GM21515 (cell line): ENCODE results near the gene CENPK.
A peak's percentile ranks its signal among the peaks of the same experiment; 100 is the strongest.
"Not testable (repeated sequence)": the region's sequence is repeated elsewhere in the genome, so short reads cannot be mapped to it uniquely, and the experiment has no call there.

ENCODE experiments used
- ATAC-seq: cut with Tn5 transposase; IDR thresholded peaks from one replicate; pipeline ENCODE4 v1.9.1; 2021; ENCODE audit not compliant: unreplicated experiment

The CENPK gene

GRCh38 chr5:65562731-65563701 is at the start of gene CENPK, which contains the start of gene PPWD1:
Gene CENPK (minus strand): TSS chr5:65563168. CDS start chr5:65554907, 8,261 bp downstream.
Gene PPWD1 (plus strand): TSS chr5:65563296. CDS start chr5:65563311, 15 bp downstream.
- peak; percentile 99 for ATAC-seq

GRCh38 chr5:65612298-65612907 is 49.4 kb upstream of the CENPK start:
- ATAC-seq: no peak

GRCh38 chr5:65611524-65611923 is 48.6 kb upstream of the CENPK start:
- no peak for ATAC-seq

GRCh38 chr5:65601761-65602160 is 38.8 kb upstream of the CENPK start:
- not testable (repeated sequence) for ATAC-seq

- no peak for ATAC-seq
Measured at GRCh38 chr5:65588694-65589093, 25.7 kb upstream of the CENPK start.

GRCh38 chr5:65577141-65577540 is 14.2 kb upstream of the CENPK start:
- ATAC-seq: no peak

GRCh38 chr5:65570598-65571226 is 7.7 kb upstream of the CENPK start:
- ATAC-seq: no peak

GRCh38 chr5:65566505-65566904 is 3.5 kb upstream of the CENPK start:
- ATAC-seq: no peak

GRCh38 chr5:65563777-65564176 is 809 bp upstream of the CENPK start:
- ATAC-seq: no peak

GRCh38 chr5:65556718-65557117 is 6.2 kb downstream of the CENPK start:
- no peak for ATAC-seq

- no peak for ATAC-seq
Measured at GRCh38 chr5:65556181-65556580, 6.8 kb downstream of the CENPK start.

- ATAC-seq: no peak
Measured at GRCh38 chr5:65555287-65555686, 7.7 kb downstream of the CENPK start.

- ATAC-seq: no peak
Measured at GRCh38 chr5:65553941-65554340, 9.0 kb downstream of the CENPK start.

GRCh38 chr5:65548281-65548680 is 14.7 kb downstream of the CENPK start:
- ATAC-seq: no peak

- no peak for ATAC-seq
Measured at GRCh38 chr5:65546141-65546540, 16.8 kb downstream of the CENPK start.

GRCh38 chr5:65544473-65544872 is 18.5 kb downstream of the CENPK start:
- no peak for ATAC-seq

GRCh38 chr5:65539827-65540226 is 23.1 kb downstream of the CENPK start:
- no peak for ATAC-seq

- no peak for ATAC-seq
Measured at GRCh38 chr5:65535529-65535987, 27.4 kb downstream of the CENPK start.

GRCh38 chr5:65530904-65531303 is 32.1 kb downstream of the CENPK start:
- no peak for ATAC-seq

GRCh38 chr5:65525726-65526125 is 37.2 kb downstream of the CENPK start:
- ATAC-seq: no peak

- ATAC-seq: no peak
Measured at GRCh38 chr5:65512170-65512937, 50.6 kb downstream of the CENPK start.
